ENCODE results near the gene ANKRD18B.
"Not testable (repeated sequence)": the region's sequence is repeated elsewhere in the genome, so short reads cannot be mapped to it uniquely, and the experiment has no call there.

The ANKRD18B gene

GRCh38 chr9:33523397-33524305, at the start of gene ANKRD18B:
ANKRD18B (plus strand) TSS chr9:33524251; CDS start chr9:33524490, 239 bp downstream.
- not testable (repeated sequence) for FAIRE-seq

- no peak for FAIRE-seq
Measured at GRCh38 chr9:33475357-33475756, 48.7 kb upstream of the ANKRD18B start.

- no peak for FAIRE-seq
Measured at GRCh38 chr9:33476503-33476902, 47.5 kb upstream of the ANKRD18B start.

- no peak for FAIRE-seq
Measured at GRCh38 chr9:33480106-33480505, 43.9 kb upstream of the ANKRD18B start.

GRCh38 chr9:33480976-33481375, 43.1 kb upstream of the ANKRD18B start:
- no peak for FAIRE-seq

- FAIRE-seq: not testable (repeated sequence)
Measured at GRCh38 chr9:33485312-33485711, 38.7 kb upstream of the ANKRD18B start.

GRCh38 chr9:33489066-33489465, 35.0 kb upstream of the ANKRD18B start:
- no peak for FAIRE-seq

GRCh38 chr9:33493819-33494218, 30.2 kb upstream of the ANKRD18B start:
- FAIRE-seq: not testable (repeated sequence)

- FAIRE-seq: peak; percentile 95
Measured at GRCh38 chr9:33498387-33498786, 25.7 kb upstream of the ANKRD18B start.

- no peak for FAIRE-seq
Measured at GRCh38 chr9:33506626-33507370, 17.3 kb upstream of the ANKRD18B start.

GRCh38 chr9:33510262-33511183, 13.5 kb upstream of the ANKRD18B start:
- FAIRE-seq: peak; percentile 53

- FAIRE-seq: peak; percentile 34
Measured at GRCh38 chr9:33511184-33511517, 12.9 kb upstream of the ANKRD18B start.

- FAIRE-seq: not testable (repeated sequence)
Measured at GRCh38 chr9:33512535-33512934, 11.5 kb upstream of the ANKRD18B start.

GRCh38 chr9:33515342-33515995, 8.6 kb upstream of the ANKRD18B start:
- not testable (repeated sequence) for FAIRE-seq

- not testable (repeated sequence) for FAIRE-seq
Measured at GRCh38 chr9:33516397-33516796, 7.7 kb upstream of the ANKRD18B start.

- peak; percentile 73 for FAIRE-seq
Measured at GRCh38 chr9:33517373-33517772, 6.7 kb upstream of the ANKRD18B start.

GRCh38 chr9:33517934-33518577, 6.0 kb upstream of the ANKRD18B start:
- not testable (repeated sequence) for FAIRE-seq

- FAIRE-seq: not testable (repeated sequence)
Measured at GRCh38 chr9:33521861-33522260, 2.2 kb upstream of the ANKRD18B start.

GRCh38 chr9:33524306-33524947, 376 bp downstream of the ANKRD18B start:
- no peak for FAIRE-seq

GRCh38 chr9:33528069-33528468, 4.0 kb downstream of the ANKRD18B start:
- FAIRE-seq: not testable (repeated sequence)

- FAIRE-seq: not testable (repeated sequence)
Measured at GRCh38 chr9:33533958-33534357, 9.9 kb downstream of the ANKRD18B start.

Measured in TTC549 (cell line).